GM10248 (cell line): ENCODE measurements around the gene COL1A1.

ENCODE experiments used
- CTCF ChIA-PET: fragments of 300-600 bp; sonication (Branson Sonifier 250); formaldehyde crosslinking; extraction: SDS; loops from one replicate; lab custom pipeline; 2021; ENCODE audit warnings: antibody characterized with exemption; lab: Yijun Ruan, JAX
- POLR2A ChIA-PET: fragments of 350-650 bp; sonication (Branson Sonifier 250); formaldehyde crosslinking; extraction: SDS; loops from one replicate; lab custom pipeline; 2020; ENCODE audit warnings: antibody characterized with exemption; lab: Yijun Ruan, JAX
- DNase-seq: peaks from one replicate; pipeline ENCODE4 v3.0.0; 2012; ENCODE audit errors: extremely low spot score
- CTCF ChIP-seq: IDR thresholded peaks from 2 replicates; pipeline ENCODE4 v1.5.1; 2012; ENCODE audit warnings: mild to moderate bottlenecking, low read depth; ENCODE audit errors: extremely low read depth, missing control alignments, control extremely low read depth

COL1A1 gene

GRCh38 chr17:50210240-50211225 is 9.1 kb upstream of the COL1A1 start:
- DNase-seq: no peak
- CTCF ChIA-PET: interaction anchor here (0.9 to 15.2 kb wide), 7 partner anchors 8 to 123 kb away, joined by 3 to 196 read pairs (median 3); partner anchors contain the start of gene COL1A1

GRCh38 chr17:50209472-50210239 is 8.2 kb upstream of the COL1A1 start:
- ChIA-PET CTCF (interaction anchor here (0.9 to 15.2 kb wide), 5 partner anchors 7 to 122 kb away, joined by 3 to 196 read pairs (median 3); partner anchors contain the start of gene COL1A1), POLR2A (no interaction called here)
- no peak for TF ChIP-seq CTCF
- DNase-seq: no peak

More at GRCh38 chr17:50210240-50211225, 9.1 kb upstream of the COL1A1 start:
- no peak for TF ChIP-seq CTCF
- POLR2A ChIA-PET: no interaction called here

GRCh38 chr17:50209133-50209471 is 7.7 kb upstream of the COL1A1 start:
- ChIA-PET CTCF (interaction anchor here (0.9 to 15.2 kb wide), 6 partner anchors 7 to 122 kb away, joined by 3 to 196 read pairs (median 3); partner anchors contain the start of gene COL1A1), POLR2A (no interaction called here)
- DNase-seq: no peak
- TF ChIP-seq CTCF: no peak

GRCh38 chr17:50208611-50209061 is 7.2 kb upstream of the COL1A1 start:
- ChIA-PET POLR2A (no interaction called here), CTCF (interaction anchor here (1.1 to 15.2 kb wide), 4 partner anchors 6 to 88 kb away, joined by 3 to 196 read pairs (median 8); partner anchors contain the start of gene COL1A1)
- TF ChIP-seq CTCF: no peak
- DNase-seq: no peak

GRCh38 chr17:50207792-50208567 is 6.5 kb upstream of the COL1A1 start:
- CTCF ChIA-PET: interaction anchor here (0.8 to 15.2 kb wide), 4 partner anchors 6 to 89 kb away, joined by 3 to 196 read pairs (median 8); partner anchors contain the start of gene COL1A1
- TF ChIP-seq CTCF: no peak
- POLR2A ChIA-PET: no interaction called here
- no peak for DNase-seq

- ChIA-PET CTCF (interaction anchor here (0.8 to 8.2 kb wide), 2 partner anchors 62 to 96 kb away, joined by 4 to 324 read pairs; no protein-coding TSS in a partner anchor), POLR2A (no interaction called here)
- no peak for DNase-seq
- no peak for TF ChIP-seq CTCF
These were observed 5.9 kb upstream of the COL1A1 start for GRCh38 chr17:50207315-50207714.
